Fibroblast of lung (primary cell): Measurements from ENCODE around the gene BMPR1A. TPM values are rescaled to one million over a fixed set of nuclear protein-coding genes. Genes with fewer than 3 reads are reported as not detected.
"Not testable (repeated sequence)": the region's sequence is repeated elsewhere in the genome, so short reads cannot be mapped to it uniquely, and the experiment has no call there.

Source experiments
- DNase-seq, 2 donors: peaks; one replicate each; pipeline versions ENCODE4 v3.0.0 to v3.0.0-alpha.2; 2010; ENCODE audit warnings: low read depth in 2 of 2
- H2AFZ ChIP-seq: 2 replicates; pipeline ENCODE4 v1.5.1; 2012; ENCODE audit warnings: low read length, control low read depth, inconsistent platforms
- H3K27ac ChIP-seq: 2 replicates; pipeline ENCODE4 v1.5.1; 2011; ENCODE audit warnings: low read length, control low read depth; ENCODE audit not compliant: insufficient read depth
- H3K27me3 ChIP-seq: 2 replicates; pipeline ENCODE4 v1.5.1; 2011; ENCODE audit warnings: mild to moderate bottlenecking, low read length; ENCODE audit not compliant: control insufficient read depth, insufficient read depth
- H3K36me3 ChIP-seq: 2 replicates; pipeline ENCODE4 v1.5.1; 2011; ENCODE audit warnings: low read length; ENCODE audit not compliant: control insufficient read depth, insufficient read depth
- H3K4me1 ChIP-seq: 2 replicates; pipeline ENCODE4 v1.5.1; 2011; ENCODE audit warnings: low read length; ENCODE audit not compliant: control insufficient read depth, insufficient read depth; ENCODE audit errors: extremely low read depth
- H3K4me2 ChIP-seq: 2 replicates; pipeline ENCODE4 v1.5.1; 2011; ENCODE audit warnings: low read length, control low read depth; ENCODE audit not compliant: insufficient read depth; ENCODE audit errors: extremely low read depth
- H3K4me3 ChIP-seq, 4 experiments: fragments of 200-600 bp in 1 of 4; sonication (generic) in 1 of 4; replicated peaks in 1 of 4; 2 replicates each; pipeline ENCODE4 v1.5.1; 2011 to 2016; ENCODE audit warnings: low read length in 4 of 4, low read depth in 3 of 4, mild to moderate bottlenecking in 3 of 4, control low read depth in 2 of 4, inconsistent platforms in 1 of 4, mixed read lengths in 1 of 4; ENCODE audit not compliant: insufficient read depth in 1 of 4; ENCODE audit errors: control extremely low read depth in 1 of 4
- H3K79me2 ChIP-seq: 2 replicates; pipeline ENCODE4 v1.5.1; 2012; ENCODE audit warnings: mild to moderate bottlenecking, low read length, inconsistent platforms; ENCODE audit not compliant: control insufficient read depth, insufficient read depth
- H3K9ac ChIP-seq: 2 replicates; pipeline ENCODE4 v1.5.1; 2011; ENCODE audit warnings: mild to moderate bottlenecking, low read length, control low read depth; ENCODE audit not compliant: insufficient read depth
- H3K9me3 ChIP-seq: 2 replicates; pipeline ENCODE4 v1.5.1; 2012; ENCODE audit warnings: low read depth, low read length; ENCODE audit not compliant: control insufficient read depth, insufficient read depth
- H4K20me1 ChIP-seq: 2 replicates; pipeline ENCODE4 v1.5.1; 2011; ENCODE audit warnings: low read length; ENCODE audit not compliant: control insufficient read depth, insufficient read depth; ENCODE audit errors: extremely low read depth
- EZH2 ChIP-seq: IDR thresholded peaks from 2 replicates; pipeline ENCODE4 v1.5.1; 2012; ENCODE audit warnings: low read length, control low read depth, mild to moderate bottlenecking; ENCODE audit errors: missing control alignments
- polyA plus RNA-seq, 2 donors: library from polyadenylated mRNA; depleted of rRNA in 1 of 2; stranded (reverse) in 1 of 2; unstranded in 1 of 2; fragments of >200 nt; gene quantifications; 2 replicates each; pipeline ENCODE4 v1.2.1, GENCODE V29; 2011 to 2012; ENCODE audit warnings: missing spikeins in 1 of 2
- total RNA-seq: library from RNA; depleted of rRNA; stranded (reverse); fragments of >200 nt; gene quantifications from 2 replicates; pipeline ENCODE4 v1.2.1, GENCODE V29; 2014
- TF ChIP-seq, protein P1 (sequence below), 2 donors: IDR thresholded peaks in 1 of 2; conservative IDR thresholded peaks in 1 of 2; 1 replicate in 1 of 2; 2 replicates in 1 of 2; pipeline ENCODE4 v1.5.1; 2011 to 2012; ENCODE audit warnings: low read length in 2 of 2, control low read depth in 1 of 2, inconsistent platforms in 1 of 2, low read depth in 1 of 2, mild to moderate bottlenecking in 1 of 2

BMPR1A gene
- total and polyA plus RNA-seq, 2 donors (not counting 1 experiment from before 2014, with no cell fraction given) = 52.8 to 61.8 TPM

DNA sequence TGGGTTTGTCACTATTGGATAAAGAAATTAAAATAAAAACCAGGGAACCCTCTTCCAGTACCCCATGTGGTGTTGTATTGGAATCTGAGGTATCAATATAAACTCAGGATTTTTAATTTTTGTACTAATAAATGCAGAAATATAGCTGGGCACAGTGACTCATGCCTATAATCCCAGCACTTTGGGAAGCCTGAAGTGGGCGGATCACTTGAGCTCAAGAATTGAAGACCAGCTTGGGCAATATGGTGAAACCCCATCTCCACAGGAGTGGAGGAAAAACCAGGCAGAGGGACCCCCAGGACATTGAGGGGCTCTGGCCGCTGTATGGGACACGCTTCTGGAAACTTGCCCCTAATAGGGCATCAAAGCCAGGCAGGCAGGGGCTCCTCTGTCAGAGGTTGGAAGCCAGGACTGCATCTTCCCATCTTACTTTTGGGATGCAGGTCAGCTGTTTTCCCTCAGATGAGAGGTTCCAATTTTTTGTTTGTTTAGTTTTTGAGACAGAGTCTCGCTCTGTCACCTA lies 222.9 kb downstream of the BMPR1A start:
- no peaks in the 10 kb centered on the region for H3K4me1 ChIP-seq
- no peak overlapping the region for H3K27ac ChIP-seq
- H3K9ac ChIP-seq = no peak overlapping the region
- no peak overlapping the region for H2AFZ ChIP-seq
- no peaks in the 10 kb centered on the region for H4K20me1 ChIP-seq
- H3K79me2 ChIP-seq = no peaks in the 10 kb centered on the region
- H3K4me2 ChIP-seq = no peak overlapping the region
- H3K27me3 ChIP-seq = no peaks in the 10 kb centered on the region
- no peaks in the 10 kb centered on the region for H3K36me3 ChIP-seq
- peak in 1 of 2 donors; percentile 36 for DNase-seq
- no peak overlapping the region for H3K4me3 ChIP-seq
- H3K9me3 ChIP-seq = no peaks in the 10 kb centered on the region
- TF ChIP-seq EZH2 = no peak
- TF ChIP-seq, protein P1, sequence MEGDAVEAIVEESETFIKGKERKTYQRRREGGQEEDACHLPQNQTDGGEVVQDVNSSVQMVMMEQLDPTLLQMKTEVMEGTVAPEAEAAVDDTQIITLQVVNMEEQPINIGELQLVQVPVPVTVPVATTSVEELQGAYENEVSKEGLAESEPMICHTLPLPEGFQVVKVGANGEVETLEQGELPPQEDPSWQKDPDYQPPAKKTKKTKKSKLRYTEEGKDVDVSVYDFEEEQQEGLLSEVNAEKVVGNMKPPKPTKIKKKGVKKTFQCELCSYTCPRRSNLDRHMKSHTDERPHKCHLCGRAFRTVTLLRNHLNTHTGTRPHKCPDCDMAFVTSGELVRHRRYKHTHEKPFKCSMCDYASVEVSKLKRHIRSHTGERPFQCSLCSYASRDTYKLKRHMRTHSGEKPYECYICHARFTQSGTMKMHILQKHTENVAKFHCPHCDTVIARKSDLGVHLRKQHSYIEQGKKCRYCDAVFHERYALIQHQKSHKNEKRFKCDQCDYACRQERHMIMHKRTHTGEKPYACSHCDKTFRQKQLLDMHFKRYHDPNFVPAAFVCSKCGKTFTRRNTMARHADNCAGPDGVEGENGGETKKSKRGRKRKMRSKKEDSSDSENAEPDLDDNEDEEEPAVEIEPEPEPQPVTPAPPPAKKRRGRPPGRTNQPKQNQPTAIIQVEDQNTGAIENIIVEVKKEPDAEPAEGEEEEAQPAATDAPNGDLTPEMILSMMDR (conservative IDR thresholded peaks at IDR 0.05 in 1 of 2, IDR thresholded peaks at IDR 0.05 in 1 of 2; ENCODE audit: low read depth in 1 of 2, low read length in 2 of 2) = no peak

DNA sequence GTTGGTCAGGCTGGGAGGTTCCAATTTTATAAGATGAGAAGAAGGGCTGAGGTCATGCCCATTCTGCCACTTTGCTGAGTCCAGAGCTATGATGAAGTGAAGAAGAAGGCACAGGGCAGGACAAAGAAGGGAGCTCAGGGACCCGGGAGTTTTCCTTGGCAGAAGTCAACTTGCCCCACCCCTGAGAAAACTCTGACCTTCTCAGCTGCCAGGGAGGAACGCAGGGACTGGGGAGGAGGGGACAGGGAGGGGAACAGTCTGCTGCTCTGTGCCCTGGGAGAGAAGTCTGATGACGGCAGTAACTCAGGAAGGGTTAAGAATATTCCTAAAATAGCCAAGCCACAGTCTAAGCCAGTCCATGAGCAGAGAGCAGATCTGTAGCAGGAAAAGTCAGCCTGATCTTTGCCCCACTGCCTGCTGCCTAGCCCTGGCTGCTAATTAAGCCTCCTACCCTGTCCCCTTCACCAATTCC lies 223.6 kb downstream of the BMPR1A start:
- Histone ChIP-seq H3K36me3 (no peaks in the 10 kb centered on the region), H3K4me2 (peak overlapping the region; percentile 15), H3K9me3 (no peaks in the 10 kb centered on the region), H3K79me2 (no peaks in the 10 kb centered on the region), H4K20me1 (no peaks in the 10 kb centered on the region), H3K4me3 (no peak overlapping the region), H2AFZ (no peak overlapping the region), H3K9ac (no peak overlapping the region), H3K4me1 (no peaks in the 10 kb centered on the region), H3K27me3 (no peaks in the 10 kb centered on the region), H3K27ac (no peak overlapping the region)
- DNase-seq = peak in 1 of 2 donors; percentile 82
- TF ChIP-seq, protein P1 (conservative IDR thresholded peaks at IDR 0.05 in 1 of 2, IDR thresholded peaks at IDR 0.05 in 1 of 2; ENCODE audit: low read depth in 1 of 2, low read length in 2 of 2) = no peak
- TF ChIP-seq EZH2 = no peak

GRCh38 chr10:86981020-86981419 lies 224.6 kb downstream of the BMPR1A start:
- not testable (repeated sequence) for H2AFZ ChIP-seq, H3K27ac ChIP-seq, H3K79me2 ChIP-seq, H3K27me3 ChIP-seq, H3K36me3 ChIP-seq, H3K4me3 ChIP-seq, H3K4me1 ChIP-seq, H3K4me2 ChIP-seq, H3K9ac ChIP-seq, H4K20me1 ChIP-seq, H3K9me3 ChIP-seq, DNase-seq
